Aorta (tissue), 5 donors: Measurements from ENCODE around the gene ZMYND11. TPM values are rescaled to one million over a fixed set of nuclear protein-coding genes. Genes with fewer than 3 reads are reported as not detected.

Experiments
- ATAC-seq: fragments of 200-7000 bp; cut with Tn5 transposase; one replicate; pipeline ENCODE4 v1.9.1; 2022; ENCODE audit warnings: moderate library complexity; ENCODE audit not compliant: low FRiP score
- DNase-seq, 2 donors: peaks; one replicate each; pipeline ENCODE4 v3.0.0-alpha.2; 2020
- H3K27ac ChIP-seq, 2 donors: one replicate each; pipeline ENCODE4 v1.5.1; 2013; ENCODE audit warnings: low read length in 2 of 2, mild to moderate bottlenecking in 2 of 2, moderate library complexity in 2 of 2, control low read depth in 1 of 2, inconsistent platforms in 1 of 2, low read depth in 1 of 2
- H3K27me3 ChIP-seq, 2 donors: one replicate each; pipeline ENCODE4 v1.6.1; 2013; ENCODE audit warnings: control low read depth in 1 of 2, low read length in 1 of 2, mild to moderate bottlenecking in 1 of 2, moderate library complexity in 1 of 2; ENCODE audit not compliant: insufficient read depth in 2 of 2, control insufficient read depth in 1 of 2
- H3K36me3 ChIP-seq, 2 donors: one replicate each; pipeline ENCODE4 v1.6.1; 2013; ENCODE audit warnings: control low read depth in 1 of 2, low read length in 1 of 2, mild to moderate bottlenecking in 1 of 2; ENCODE audit not compliant: insufficient read depth in 2 of 2, control insufficient read depth in 1 of 2
- H3K4me1 ChIP-seq, 2 donors: one replicate each; pipeline ENCODE4 v1.6.1; 2013; ENCODE audit warnings: low read length in 2 of 2, control low read depth in 1 of 2, mild to moderate bottlenecking in 1 of 2, moderate library complexity in 1 of 2; ENCODE audit not compliant: insufficient read depth in 2 of 2, control insufficient read depth in 1 of 2
- H3K4me3 ChIP-seq, 2 donors: one replicate each; pipeline ENCODE4 v1.5.1; 2013; ENCODE audit warnings: low read length in 2 of 2, control low read depth in 1 of 2, mild to moderate bottlenecking in 1 of 2
- H3K9me3 ChIP-seq: one replicate; pipeline ENCODE4 v1.6.1; 2013; ENCODE audit warnings: mild to moderate bottlenecking, low read length; ENCODE audit not compliant: control insufficient read depth
- WGBS, 2 donors: extraction: QIAGEN DNeasy Blood & Tissue Kit; methylation state at CpG; one replicate each; pipeline ENCODE4 v1.1.7; 2013; 5-methylcytosine and 5-hydroxymethylcytosine counted together
- intact Hi-C, 2 donors: fragments of 100-400 bp; cut with DNase I; formaldehyde crosslinking; loops; one replicate each; pipeline versions ENCODE4 v1.14.2 to v1.15.0; 2022
- polyA plus RNA-seq, 2 donors: library from polyadenylated mRNA; stranded (reverse); fragments of 200-250 nt; gene quantifications; one replicate each; pipeline ENCODE4 v1.2.3, GENCODE V29; 2013
- total RNA-seq, 2 donors: library from RNA; stranded (reverse); fragmentation: NEBNext Ultra II Directional; extraction: Animal tissue kit (Norgen Biotek cat#: 25700); gene quantifications; one replicate each; pipeline ENCODE4 v1.2.1, GENCODE V29; 2021
- donor health status: healthy with polysubstance abuse.
- donor health status: Bipolar disorder and iron deficiency.
- donor health status: DM: no; HTN: no; CAD: no.
- donor health status: DM: no; HTN: no; CAD: no.
- donor health status: DM: yes; HTN: yes; CAD: no.

ZMYND11 gene
- total and polyA plus RNA-seq, 4 donors, result 54.7 to 79.7 (median 70.5) TPM

GRCh38 chr10:194281-194680 is 59.0 kb downstream of the ZMYND11 start:
- intact Hi-C loops, result no loop called here
- H3K4me3 ChIP-seq, result no peak overlapping the region
- no peaks in the 10 kb centered on the region for H3K9me3 ChIP-seq
- H3K4me1 ChIP-seq, result peaks cover 0 to 4% of the 10 kb centered on the region in 2 donors
- no peak for ATAC-seq
- 96 to 99% methylated on average over 5 of the region's 5 CpGs for WGBS, 2 donors
- no peaks in the 10 kb centered on the region for H3K27me3 ChIP-seq
- no peaks in the 10 kb centered on the region for H3K36me3 ChIP-seq
- DNase-seq, result no peak
- no peak overlapping the region for H3K27ac ChIP-seq

GRCh38 chr10:200405-200804 is 65.2 kb downstream of the ZMYND11 start:
- H3K36me3 ChIP-seq, result no peaks in the 10 kb centered on the region
- no peak for DNase-seq
- ATAC-seq, result no peak
- no peaks in the 10 kb centered on the region for H3K27me3 ChIP-seq
- H3K27ac ChIP-seq, result no peak overlapping the region
- WGBS, 2 donors, result 89 to 96% methylated on average over 1 of the region's 1 CpG
- H3K4me1 ChIP-seq, result peaks cover 2 to 3% of the 10 kb centered on the region in 2 donors
- H3K9me3 ChIP-seq, result no peaks in the 10 kb centered on the region
- H3K4me3 ChIP-seq, result no peak overlapping the region
- intact Hi-C loops, result no loop called here

GRCh38 chr10:201328-201771 is 66.1 kb downstream of the ZMYND11 start:
- ATAC-seq (no peak), DNase-seq (no peak)
- Histone ChIP-seq H3K9me3 (no peaks in the 10 kb centered on the region), H3K27me3 (no peaks in the 10 kb centered on the region), H3K36me3 (no peaks in the 10 kb centered on the region), H3K27ac (no peak overlapping the region), H3K4me1 (peaks cover 2 to 3% of the 10 kb centered on the region in 2 donors), H3K4me3 (no peak overlapping the region)
- WGBS, 2 donors, result 68 to 77% methylated on average over 6 of the region's 6 CpGs
- intact Hi-C loops, result no loop called here

- Histone ChIP-seq H3K27ac (no peak overlapping the region), H3K36me3 (no peaks in the 10 kb centered on the region), H3K4me1 (no peaks in the 10 kb centered on the region), H3K9me3 (no peaks in the 10 kb centered on the region), H3K4me3 (no peak overlapping the region), H3K27me3 (no peaks in the 10 kb centered on the region)
- DNase-seq, result no peak
- intact Hi-C loops, result no loop called here
- 84% methylated on average over 4 of the region's 4 CpGs for WGBS, 2 donors
- no peak for ATAC-seq
Measured at GRCh38 chr10:208616-209015, 73.4 kb downstream of the ZMYND11 start.

- no peaks in the 10 kb centered on the region for H3K4me1 ChIP-seq
- intact Hi-C loops, result no loop called here
- ATAC-seq, result no peak
- WGBS, 2 donors, result 89 to 94% methylated on average over 6 of the region's 6 CpGs
- H3K27ac ChIP-seq, result no peak overlapping the region
- no peak overlapping the region for H3K4me3 ChIP-seq
- no peaks in the 10 kb centered on the region for H3K9me3 ChIP-seq
- H3K36me3 ChIP-seq, result no peaks in the 10 kb centered on the region
- DNase-seq, result no peak
- no peaks in the 10 kb centered on the region for H3K27me3 ChIP-seq
Measured at GRCh38 chr10:209357-209756, 74.1 kb downstream of the ZMYND11 start.

GRCh38 chr10:210297-210696 is 75.0 kb downstream of the ZMYND11 start:
- Histone ChIP-seq H3K4me3 (no peak overlapping the region), H3K9me3 (no peaks in the 10 kb centered on the region), H3K36me3 (no peaks in the 10 kb centered on the region), H3K4me1 (no peaks in the 10 kb centered on the region), H3K27ac (no peak overlapping the region), H3K27me3 (no peaks in the 10 kb centered on the region)
- no peak for DNase-seq
- intact Hi-C loops, result no loop called here
- ATAC-seq, result no peak
- WGBS, 2 donors, result 84 to 91% methylated on average over 5 of the region's 5 CpGs

DNA sequence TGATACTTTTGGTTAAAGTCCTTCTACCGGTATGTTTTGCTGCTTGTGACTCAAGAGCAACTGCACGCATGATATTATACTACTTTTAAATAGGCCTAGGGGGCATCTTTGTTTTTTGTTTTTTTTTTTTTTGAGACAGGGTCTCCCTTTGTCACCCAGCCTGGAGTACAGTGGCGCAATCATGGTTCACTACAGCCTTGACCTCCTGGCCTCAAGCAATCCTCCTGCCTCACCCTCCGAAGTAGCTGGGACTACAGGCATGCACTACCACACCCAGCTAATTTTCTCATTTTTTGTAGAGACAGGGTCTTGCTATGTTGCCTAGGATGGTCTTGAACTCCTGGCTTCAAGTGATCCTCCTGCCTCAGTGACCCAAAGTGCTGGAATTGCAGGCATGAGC is 80.2 kb downstream of the ZMYND11 start:
- intact Hi-C loops, result no loop called here
- no peak overlapping the region for H3K27ac ChIP-seq
- no peaks in the 10 kb centered on the region for H3K27me3 ChIP-seq
- peaks cover 0 to 3% of the 10 kb centered on the region in 2 donors for H3K36me3 ChIP-seq
- peaks cover 0 to 5% of the 10 kb centered on the region in 2 donors for H3K4me1 ChIP-seq
- ATAC-seq (no peak), DNase-seq (no peak)
- 90 to 92% methylated on average over 4 of the region's 4 CpGs for WGBS, 2 donors
- H3K9me3 ChIP-seq, result no peaks in the 10 kb centered on the region
- no peak overlapping the region for H3K4me3 ChIP-seq

DNA sequence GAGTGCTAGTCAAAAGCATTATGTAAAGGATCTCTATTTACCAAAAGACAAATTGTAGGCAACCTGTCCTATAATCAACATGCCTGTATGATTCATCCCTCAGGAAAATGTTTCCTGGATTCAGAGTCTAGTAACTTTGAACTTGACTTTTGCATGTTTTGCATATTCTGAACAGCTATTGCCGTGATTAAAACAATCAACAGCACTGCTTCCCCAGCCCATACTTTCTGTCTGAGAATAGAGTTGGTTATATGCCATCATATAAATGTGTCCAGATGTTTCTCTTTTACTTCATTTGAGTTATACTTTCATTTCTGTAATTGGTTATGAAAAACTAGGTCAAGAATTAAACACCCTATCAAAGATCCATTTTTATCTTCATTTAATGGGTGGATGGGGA is 83.5 kb downstream of the ZMYND11 start:
- H3K36me3 ChIP-seq, result peaks cover 0 to 3% of the 10 kb centered on the region in 2 donors
- intact Hi-C loops, result no loop called here
- H3K9me3 ChIP-seq, result no peaks in the 10 kb centered on the region
- H3K27me3 ChIP-seq, result no peaks in the 10 kb centered on the region
- no peak for DNase-seq
- peaks cover 0 to 5% of the 10 kb centered on the region in 2 donors for H3K4me1 ChIP-seq
- H3K27ac ChIP-seq, result no peak overlapping the region
- H3K4me3 ChIP-seq, result no peak overlapping the region
- 56 to 63% methylated on average over 1 of the region's 1 CpG for WGBS, 2 donors
- ATAC-seq, result no peak

GRCh38 chr10:219731-220472 is 84.6 kb downstream of the ZMYND11 start:
- DNase-seq (no peak), ATAC-seq (no peak)
- no peak overlapping the region for H3K4me3 ChIP-seq
- peaks cover 0 to 5% of the 10 kb centered on the region in 2 donors for H3K4me1 ChIP-seq
- peaks cover 0 to 3% of the 10 kb centered on the region in 2 donors for H3K36me3 ChIP-seq
- WGBS, 2 donors, result 78 to 81% methylated on average over 2 of the region's 2 CpGs
- intact Hi-C loops, result no loop called here
- H3K27ac ChIP-seq, result no peak overlapping the region
- no peaks in the 10 kb centered on the region for H3K27me3 ChIP-seq
- H3K9me3 ChIP-seq, result no peaks in the 10 kb centered on the region
